ENCODE data around the gene SREBF2. TPM values are rescaled to one million over a fixed set of nuclear protein-coding genes. Genes with fewer than 3 reads are reported as not detected.

SREBF2 gene
- total and polyA plus RNA-seq, 2 donors (not counting 3 experiments of a cell fraction or from before 2014, with no cell fraction given): 101 to 136 TPM

DNA sequence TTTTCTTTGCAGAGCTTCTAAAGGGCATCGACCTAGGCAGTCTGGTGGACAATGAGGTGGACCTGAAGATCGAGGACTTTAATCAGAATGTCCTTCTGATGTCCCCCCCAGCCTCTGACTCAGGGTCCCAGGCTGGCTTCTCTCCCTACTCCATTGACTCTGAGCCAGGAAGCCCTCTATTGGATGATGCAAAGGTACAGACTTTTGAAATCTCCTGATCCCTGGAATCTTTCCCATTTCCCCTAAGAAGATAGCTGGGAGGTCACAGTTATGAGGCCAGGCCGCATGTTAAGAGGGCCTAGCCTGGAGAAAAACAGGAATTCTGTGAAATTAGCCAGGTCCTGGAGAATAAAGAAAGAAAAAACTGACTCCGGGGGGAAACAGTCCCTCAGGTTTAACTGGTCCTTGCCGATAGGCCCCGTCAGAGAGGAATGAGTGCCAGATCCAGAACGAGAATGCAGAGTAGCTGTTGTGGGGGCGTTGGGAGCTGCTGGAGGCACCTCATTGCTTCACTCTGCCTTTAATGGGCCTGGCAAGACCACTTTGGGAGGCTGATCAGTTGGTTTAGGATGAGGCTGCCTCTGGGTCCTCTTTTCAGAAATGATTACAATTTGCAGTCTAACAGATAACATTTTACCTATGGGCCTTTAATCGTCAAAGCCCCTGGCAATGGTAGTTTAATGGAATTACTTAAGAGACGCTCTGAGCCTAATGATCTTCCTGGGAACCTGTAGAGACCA lies 42.8 kb downstream of the SREBF2 start:
- Histone ChIP-seq H3K9me3 (replicated peaks; ENCODE audit: control insufficient read depth, insufficient read depth, low read length) (no peaks in the 10 kb centered on the region), H3K4me1 (ENCODE audit: control insufficient read depth, extremely low read depth, insufficient read depth, low read length) (no peaks in the 10 kb centered on the region), H3K27me3 (ENCODE audit: control insufficient read depth in 2 of 2, insufficient read depth in 2 of 2, low read length in 2 of 2) (no peaks in the 10 kb centered on the region), H3K4me3 (replicated peaks in 1 of 3; ENCODE audit: insufficient read depth in 1 of 3, low read depth in 1 of 3, low read length in 3 of 3) (no peak overlapping the region), H4K20me1 (replicated peaks; ENCODE audit: control insufficient read depth, extremely low read depth, insufficient read depth, low read length) (no peaks in the 10 kb centered on the region), H3K27ac (ENCODE audit: insufficient read depth, low read depth, low read length) (no peak overlapping the region), H2AFZ (ENCODE audit: low read depth, low read length) (no peak overlapping the region), H3K36me3 (ENCODE audit: control insufficient read depth in 2 of 2, extremely low read depth in 1 of 2, insufficient read depth in 2 of 2, low read length in 2 of 2) (peaks cover 39 to 49% of the 10 kb centered on the region in 2 experiments), H3K4me2 (ENCODE audit: insufficient read depth, low read length) (no peak overlapping the region), H3K9ac (replicated peaks; ENCODE audit: extremely low read depth, insufficient read depth, low read length) (no peak overlapping the region), H3K9me1 (replicated peaks; ENCODE audit: control insufficient read depth, extremely low read depth, insufficient read depth, low read length) (no peaks in the 10 kb centered on the region), H3K79me2 (ENCODE audit: control insufficient read depth, insufficient read depth, low read length) (no peaks in the 10 kb centered on the region)
- no peak for TF ChIP-seq POLR2AphosphoS5 (IDR thresholded peaks at IDR 0.05; ENCODE audit: insufficient read depth, low read depth, low read length)
- TF ChIP-seq, protein P1, sequence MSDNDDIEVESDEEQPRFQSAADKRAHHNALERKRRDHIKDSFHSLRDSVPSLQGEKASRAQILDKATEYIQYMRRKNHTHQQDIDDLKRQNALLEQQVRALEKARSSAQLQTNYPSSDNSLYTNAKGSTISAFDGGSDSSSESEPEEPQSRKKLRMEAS (IDR thresholded peaks at IDR 0.05; ENCODE audit: insufficient read depth, insufficient read length): no peak
- TF ChIP-seq GATA2 (IDR thresholded peaks at IDR 0.05; ENCODE audit: insufficient read depth, insufficient read length, low read depth, low read length): no peak
- TF ChIP-seq, protein P2, sequence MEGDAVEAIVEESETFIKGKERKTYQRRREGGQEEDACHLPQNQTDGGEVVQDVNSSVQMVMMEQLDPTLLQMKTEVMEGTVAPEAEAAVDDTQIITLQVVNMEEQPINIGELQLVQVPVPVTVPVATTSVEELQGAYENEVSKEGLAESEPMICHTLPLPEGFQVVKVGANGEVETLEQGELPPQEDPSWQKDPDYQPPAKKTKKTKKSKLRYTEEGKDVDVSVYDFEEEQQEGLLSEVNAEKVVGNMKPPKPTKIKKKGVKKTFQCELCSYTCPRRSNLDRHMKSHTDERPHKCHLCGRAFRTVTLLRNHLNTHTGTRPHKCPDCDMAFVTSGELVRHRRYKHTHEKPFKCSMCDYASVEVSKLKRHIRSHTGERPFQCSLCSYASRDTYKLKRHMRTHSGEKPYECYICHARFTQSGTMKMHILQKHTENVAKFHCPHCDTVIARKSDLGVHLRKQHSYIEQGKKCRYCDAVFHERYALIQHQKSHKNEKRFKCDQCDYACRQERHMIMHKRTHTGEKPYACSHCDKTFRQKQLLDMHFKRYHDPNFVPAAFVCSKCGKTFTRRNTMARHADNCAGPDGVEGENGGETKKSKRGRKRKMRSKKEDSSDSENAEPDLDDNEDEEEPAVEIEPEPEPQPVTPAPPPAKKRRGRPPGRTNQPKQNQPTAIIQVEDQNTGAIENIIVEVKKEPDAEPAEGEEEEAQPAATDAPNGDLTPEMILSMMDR (IDR thresholded peaks at IDR 0.05; ENCODE audit: extremely low read depth in 1 of 2, insufficient read depth in 1 of 2, low read depth in 1 of 2, low read length in 2 of 2): no peak
- no peak for TF ChIP-seq JUN (IDR thresholded peaks at IDR 0.05; ENCODE audit: borderline replicate concordance, insufficient read depth, insufficient read length, low read depth)
- TF ChIP-seq FOS (IDR thresholded peaks at IDR 0.05; ENCODE audit: borderline replicate concordance, insufficient read depth, low read length): no peak
- no peak for TF ChIP-seq MYC (IDR thresholded peaks at IDR 0.05; ENCODE audit: low read depth, low read length)
- no peak for TF ChIP-seq POLR2A (IDR thresholded peaks at IDR 0.05; ENCODE audit: low read depth, low read length)
- TF ChIP-seq EZH2 (IDR thresholded peaks at IDR 0.05; ENCODE audit: borderline replicate concordance, low read depth, low read length, severe bottlenecking): no peak
- DNase-seq (ENCODE audit: low read depth, low spot score) (no peak), FAIRE-seq (no peak)
- dilution Hi-C loops (cut with MboI; ENCODE audit: extremely low pct_ligation_motif_present, low sequenced_read_pairs) (no loop called here), intact Hi-C loops (cut with micrococcal nuclease) (no loop called here)
- ChIA-PET CTCF (interaction anchor here (0.8 kb wide), 1 partner anchor 178 kb away, joined by 4 read pairs; no protein-coding TSS in a partner anchor), POLR2A (no interaction called here)
- BruUV-seq (replicated peaks): no TSS peak

All from endothelial cell of umbilical vein (primary cell).